GM13977 (cell line): ENCODE measurements around the gene ZNF511.

Experiments
- DNase-seq: peaks from one replicate; pipeline ENCODE4 v3.0.0; 2012; ENCODE audit warnings: low spot score
- in situ Hi-C: fragments of 300-500 bp; cut with MboI; formaldehyde crosslinking; loops from one replicate; pipeline ENCODE4 v1.12.0; 2022; ENCODE audit warnings: low sequenced_read_pairs, low pct_unique_long_range_greater_than_20kb, mixed read lengths, inconsistent platforms; ENCODE audit not compliant: unreplicated experiment
- TF ChIP-seq, protein P1 (sequence below): IDR thresholded peaks from 2 replicates; pipeline ENCODE4 v1.5.1; 2012; ENCODE audit warnings: mild to moderate bottlenecking, control low read depth; ENCODE audit not compliant: insufficient read depth; ENCODE audit errors: extremely low read depth, missing control alignments

Gene ZNF511

DNA sequence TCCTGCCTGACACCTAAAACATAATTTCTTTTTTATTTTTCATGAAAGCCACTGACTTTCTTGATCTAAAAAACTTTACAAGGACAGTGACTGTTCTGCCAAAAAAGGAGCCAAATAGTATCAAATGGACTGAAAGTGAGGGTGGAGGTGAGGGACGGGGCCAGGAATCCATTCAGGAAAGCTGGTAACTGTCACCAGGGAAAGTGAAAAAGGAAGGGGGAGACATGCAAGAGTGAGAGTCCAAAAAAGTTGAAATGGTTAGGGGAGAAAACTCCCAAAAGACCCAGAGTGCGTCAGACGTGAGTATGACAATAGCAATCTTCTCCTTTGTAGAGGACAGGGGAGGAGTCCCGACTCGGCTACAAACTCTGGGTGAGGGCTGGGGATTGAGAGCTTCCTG, 35.5 kb downstream of the ZNF511 start:
- no peak for DNase-seq
- TF ChIP-seq, protein P1, sequence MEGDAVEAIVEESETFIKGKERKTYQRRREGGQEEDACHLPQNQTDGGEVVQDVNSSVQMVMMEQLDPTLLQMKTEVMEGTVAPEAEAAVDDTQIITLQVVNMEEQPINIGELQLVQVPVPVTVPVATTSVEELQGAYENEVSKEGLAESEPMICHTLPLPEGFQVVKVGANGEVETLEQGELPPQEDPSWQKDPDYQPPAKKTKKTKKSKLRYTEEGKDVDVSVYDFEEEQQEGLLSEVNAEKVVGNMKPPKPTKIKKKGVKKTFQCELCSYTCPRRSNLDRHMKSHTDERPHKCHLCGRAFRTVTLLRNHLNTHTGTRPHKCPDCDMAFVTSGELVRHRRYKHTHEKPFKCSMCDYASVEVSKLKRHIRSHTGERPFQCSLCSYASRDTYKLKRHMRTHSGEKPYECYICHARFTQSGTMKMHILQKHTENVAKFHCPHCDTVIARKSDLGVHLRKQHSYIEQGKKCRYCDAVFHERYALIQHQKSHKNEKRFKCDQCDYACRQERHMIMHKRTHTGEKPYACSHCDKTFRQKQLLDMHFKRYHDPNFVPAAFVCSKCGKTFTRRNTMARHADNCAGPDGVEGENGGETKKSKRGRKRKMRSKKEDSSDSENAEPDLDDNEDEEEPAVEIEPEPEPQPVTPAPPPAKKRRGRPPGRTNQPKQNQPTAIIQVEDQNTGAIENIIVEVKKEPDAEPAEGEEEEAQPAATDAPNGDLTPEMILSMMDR, result no peak
- in situ Hi-C loops, result no loop called here

DNA sequence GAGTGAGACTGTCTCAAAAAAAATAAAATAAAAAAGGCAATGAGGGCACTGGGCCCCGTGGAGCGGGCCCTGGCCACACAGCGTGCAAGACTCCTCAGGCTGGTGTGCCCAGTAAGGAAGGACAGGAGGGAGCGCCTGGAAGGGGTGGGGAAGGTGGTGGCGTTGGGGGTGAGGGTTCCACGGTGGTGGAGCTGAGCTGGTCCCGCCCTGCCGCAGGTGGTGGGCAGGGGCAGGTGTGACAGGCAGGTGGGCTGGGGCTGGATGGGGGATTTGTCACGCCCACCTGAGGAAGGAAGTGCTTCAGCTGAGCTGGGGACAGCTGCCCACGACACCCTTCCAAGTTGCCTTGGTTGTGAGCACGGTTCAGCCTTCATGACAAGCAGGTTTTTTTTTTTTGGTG, 37.7 kb downstream of the ZNF511 start:
- no peak for DNase-seq
- in situ Hi-C loops, result no loop called here
- TF ChIP-seq, protein P1, result no peak

DNA sequence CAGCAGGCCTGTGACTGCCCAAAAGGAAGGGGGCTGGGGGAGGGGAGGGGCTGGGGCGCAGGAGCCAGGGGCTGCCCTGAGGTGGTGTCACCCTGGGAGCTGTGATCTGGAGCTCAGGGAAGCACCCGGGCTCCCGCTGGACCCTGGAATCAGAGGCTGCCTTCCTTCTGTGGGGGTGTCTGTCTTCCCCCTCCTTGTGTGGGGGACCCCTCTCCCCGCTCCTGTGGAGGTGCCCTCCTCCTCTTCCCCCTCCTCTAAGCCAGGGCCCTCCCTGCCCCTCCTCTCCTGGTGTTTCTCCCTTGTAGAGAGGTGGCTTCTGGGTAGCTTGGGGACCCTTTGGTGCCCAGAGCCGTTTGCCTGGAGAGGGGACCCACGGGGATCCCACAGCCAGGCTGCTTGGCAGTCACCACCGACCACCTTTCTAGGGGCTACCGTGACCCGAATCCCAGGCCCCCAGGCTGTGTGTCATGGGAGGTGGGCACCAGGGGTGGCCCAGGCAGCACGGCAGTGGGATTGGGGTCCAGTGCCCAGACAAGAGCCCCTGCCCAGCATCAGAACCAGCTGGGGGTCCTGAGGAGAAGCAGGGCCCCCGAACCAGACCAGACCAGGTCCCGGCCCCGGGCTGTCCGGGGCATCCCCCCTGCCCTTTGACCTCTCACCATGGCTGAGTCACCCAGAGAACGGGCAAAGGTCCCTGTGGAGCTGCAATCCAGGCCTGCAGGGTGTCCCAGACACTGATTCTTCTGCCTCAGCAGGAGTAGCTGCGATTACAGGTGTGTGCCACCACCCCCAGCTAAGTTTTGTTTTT, 39.2 kb downstream of the ZNF511 start:
- TF ChIP-seq, protein P1, result no peak
- in situ Hi-C loops, result no loop called here
- DNase-seq, result no peak

DNA sequence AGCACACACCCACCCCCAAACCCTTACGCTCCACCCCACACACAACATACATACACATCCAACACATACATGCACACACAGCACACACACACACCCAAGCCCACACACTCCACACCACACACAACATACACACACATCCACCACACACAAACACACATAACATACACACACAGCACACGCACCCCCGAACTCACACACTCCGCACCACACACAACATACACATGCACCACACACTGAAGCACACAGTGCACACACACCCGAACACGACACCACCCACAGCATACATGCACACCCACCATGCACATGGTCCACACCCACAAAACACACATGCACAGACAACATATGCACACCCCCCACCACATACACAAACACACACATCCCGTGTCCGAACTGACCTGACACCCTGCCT, 40.5 kb downstream of the ZNF511 start:
- DNase-seq, result no peak
- in situ Hi-C loops, result no loop called here
- TF ChIP-seq, protein P1, result no peak

DNA sequence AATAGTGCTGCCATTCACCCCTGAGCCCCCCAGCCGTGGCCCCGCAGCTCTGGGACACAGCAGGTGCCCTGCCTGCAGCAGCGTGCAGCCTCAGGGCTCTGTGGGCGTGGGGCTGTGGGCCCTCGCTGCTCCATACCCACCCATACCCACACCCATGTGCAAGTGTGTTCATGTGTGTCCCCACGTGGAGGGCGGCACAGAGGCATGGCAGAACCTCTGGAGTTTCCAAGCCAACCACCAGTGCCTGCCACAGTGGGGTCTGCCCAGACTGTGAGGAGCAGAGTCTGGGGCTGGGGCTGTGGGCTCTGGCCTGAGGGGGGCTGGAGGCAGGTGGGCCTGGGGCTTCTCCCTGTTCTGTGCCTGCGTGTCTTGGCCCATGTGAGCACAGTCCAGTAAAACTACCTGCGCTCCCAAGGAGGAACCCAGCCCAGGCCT, 40.9 kb downstream of the ZNF511 start:
- DNase-seq, result no peak
- in situ Hi-C loops, result no loop called here
- TF ChIP-seq, protein P1, result no peak

DNA sequence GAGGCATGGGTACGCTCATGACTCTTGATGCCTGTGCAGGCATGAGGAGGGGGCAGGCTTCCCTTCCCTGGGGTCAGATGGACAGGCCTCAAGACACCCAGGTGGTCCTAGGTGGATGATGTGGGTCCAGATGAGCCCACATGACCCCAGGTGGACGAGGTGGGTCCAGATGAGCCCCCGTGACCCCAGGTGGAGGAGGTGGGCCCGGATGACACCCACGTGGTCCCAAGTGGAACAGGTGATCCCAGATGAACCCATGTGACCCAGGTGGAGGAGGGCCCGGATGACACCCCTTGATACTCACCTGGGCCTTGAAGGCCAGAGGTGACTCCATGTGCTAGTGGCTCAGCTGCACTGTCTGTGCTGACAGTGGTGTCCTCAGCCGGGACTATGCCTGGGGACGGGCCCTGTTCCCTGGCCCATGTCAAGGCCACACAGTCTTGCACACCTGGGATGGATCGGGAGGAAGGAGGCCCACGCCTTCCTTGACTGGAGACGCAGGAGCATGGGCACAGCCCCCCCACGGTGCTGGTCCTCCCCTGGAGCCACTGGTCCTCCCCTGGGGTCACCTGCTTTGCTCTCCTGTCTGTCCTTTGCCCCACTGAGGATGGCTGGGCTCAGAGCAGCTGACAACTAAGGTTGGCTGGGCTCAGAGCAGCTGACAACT, 41.7 kb downstream of the ZNF511 start:
- in situ Hi-C loops, result no loop called here
- TF ChIP-seq, protein P1, result no peak
- DNase-seq, result no peak
